Bronchial epithelial cell (primary cell): ENCODE data around the gene PLA1A. TPM values are rescaled to one million over a fixed set of nuclear protein-coding genes. Genes with fewer than 3 reads are reported as not detected.
A peak's percentile ranks its signal among the peaks of the same experiment; 100 is the strongest.
"Not testable (repeated sequence)": the region's sequence is repeated elsewhere in the genome, so short reads cannot be mapped to it uniquely, and the experiment has no call there.

Source experiments
- DNase-seq: peaks from one replicate; pipeline ENCODE4 v3.0.0-alpha.2; 2010; ENCODE audit warnings: low read depth
- FAIRE-seq: peaks from 2 replicates; lab custom pipeline; 2011; peaks lifted over from hg19 to GRCh38; lab: Jason Lieb, UNC
- H3K27me3 ChIP-seq: 2 replicates; pipeline ENCODE4 v1.5.1; 2011; ENCODE audit warnings: low read length; ENCODE audit not compliant: control insufficient read depth, insufficient read depth
- H3K36me3 ChIP-seq: 2 replicates; pipeline ENCODE4 v1.5.1; 2011; ENCODE audit warnings: low read length; ENCODE audit not compliant: control insufficient read depth, insufficient read depth
- H3K4me3 ChIP-seq: 2 replicates; pipeline ENCODE4 v1.5.1; 2011; ENCODE audit warnings: mild to moderate bottlenecking, low read depth, low read length, control low read depth
- CTCF ChIP-seq: IDR thresholded peaks from 2 replicates; pipeline ENCODE4 v1.5.1; 2011; ENCODE audit warnings: mild to moderate bottlenecking, moderate library complexity, low read length, control low read depth, inconsistent platforms; ENCODE audit not compliant: insufficient read depth, severe bottlenecking
- total RNA-seq: library from RNA; depleted of rRNA; stranded (reverse); fragments of >200 nt; gene quantifications from 2 replicates; pipeline ENCODE4 v1.2.1, GENCODE V29; 2014

Gene PLA1A
- total RNA-seq, 1 donor from 2014 or later: not detected

GRCh38 chr3:119676020-119676419, 78.3 kb downstream of the PLA1A start:
- Histone ChIP-seq H3K36me3 (peaks cover 8% of the 10 kb centered on the region), H3K27me3 (no peaks in the 10 kb centered on the region), H3K4me3 (peak overlapping the region; percentile 74)
- no peak for TF ChIP-seq CTCF
- FAIRE-seq: no peak
- DNase-seq: no peak

- FAIRE-seq: no peak
- Histone ChIP-seq H3K36me3 (peaks cover 8% of the 10 kb centered on the region), H3K4me3 (peak within 1 kb of the TSS; percentile 74), H3K27me3 (no peaks in the 10 kb centered on the region)
- peak; percentile 95 for DNase-seq
- no peak for TF ChIP-seq CTCF
Measured at GRCh38 chr3:119676771-119677640, 79.3 kb downstream of the PLA1A start, which contains the start of gene COX17. Gene COX17, minus strand, starts transcription at chr3:119677406. Its CDS starts 96 bp downstream, at chr3:119677310.

GRCh38 chr3:119677641-119677934, 79.9 kb downstream of the PLA1A start:
- no peak for TF ChIP-seq CTCF
- H3K36me3 ChIP-seq: peaks cover 8% of the 10 kb centered on the region
- H3K4me3 ChIP-seq: peak overlapping the region; percentile 74
- no peak for DNase-seq
- no peaks in the 10 kb centered on the region for H3K27me3 ChIP-seq
- no peak for FAIRE-seq

- FAIRE-seq, H3K4me3 ChIP-seq, DNase-seq, H3K27me3 ChIP-seq, H3K36me3 ChIP-seq: not testable (repeated sequence)
Measured at GRCh38 chr3:119678209-119678608, 80.5 kb downstream of the PLA1A start.

Other genes with a start within 250 kb of the PLA1A start
- gene TMEM39A, start 134.3 kb upstream of the PLA1A start, total RNA-seq: 43.7 and 51.3 TPM in 2 replicates
- 9.0 and 16.6 TPM in 2 replicates for gene POGLUT1, start 128.9 kb upstream of the PLA1A start, total RNA-seq
- 52.7 and 59.3 TPM in 2 replicates for gene TIMMDC1, start 99.3 kb upstream of the PLA1A start, total RNA-seq
- gene CD80, start 38.3 kb upstream of the PLA1A start, total RNA-seq: not detected in 2 replicates
- 0.53 and 2.7 TPM in 2 replicates for gene ADPRH, start 18.4 kb upstream of the PLA1A start, total RNA-seq
- 0.26 TPM in 1 of 2 replicates, not detected in the other for gene POPDC2, start 62.7 kb downstream of the PLA1A start, total RNA-seq
- gene COX17, start 79.5 kb downstream of the PLA1A start, total RNA-seq: 10.0 and 46.2 TPM in 2 replicates
- gene CFAP91, start 105.1 kb downstream of the PLA1A start, total RNA-seq: not detected in 2 replicates
- not detected in 2 replicates for gene NR1I2, start 184.2 kb downstream of the PLA1A start, total RNA-seq